ENCODE measurements around the gene ARRDC4.
A peak's percentile ranks its signal among the peaks of the same experiment; 100 is the strongest.

Gene ARRDC4

DNA sequence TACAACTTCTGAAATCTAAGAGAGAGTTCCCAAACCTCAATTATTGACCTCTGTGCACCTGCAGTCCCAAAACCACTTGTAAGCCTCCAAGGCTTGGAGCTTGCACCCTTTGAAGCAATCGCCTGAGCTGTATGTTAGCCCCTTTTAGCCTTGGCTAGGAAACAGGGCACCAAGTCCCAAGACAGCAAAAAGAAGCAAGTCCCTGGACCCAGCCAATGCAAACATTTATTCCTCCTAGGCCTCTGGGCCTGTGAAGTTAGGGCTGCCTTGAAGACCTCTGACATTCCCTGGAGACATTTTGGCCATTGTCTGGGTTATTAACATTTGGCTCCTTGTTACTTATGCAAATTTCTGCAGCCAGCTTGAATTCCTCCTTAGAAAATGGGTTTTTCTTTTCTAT is 26.9 kb upstream of the ARRDC4 start:
- CTCF ChIA-PET: interaction anchor here (1.0 to 1.1 kb wide), 2 partner anchors 29 to 34 kb away, joined by 3 read pairs; no protein-coding TSS in a partner anchor

DNA sequence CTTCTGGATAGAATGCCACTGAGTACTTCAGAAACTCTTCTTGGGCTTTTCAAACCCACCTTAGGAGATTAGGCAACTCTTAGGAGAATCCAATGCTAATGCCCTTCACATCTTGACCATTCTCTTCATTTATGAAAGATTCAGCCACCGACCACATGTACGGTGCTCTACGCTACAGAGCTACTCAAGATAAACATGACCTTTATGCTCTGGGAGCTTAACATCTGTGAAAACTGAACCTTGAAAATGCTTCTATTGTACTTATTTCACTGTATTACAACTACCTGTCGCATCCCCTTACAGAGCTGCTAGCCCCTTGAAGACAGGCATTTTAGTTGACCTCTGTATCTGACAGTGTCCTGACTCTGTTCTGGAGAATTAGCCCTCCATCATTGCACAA is 19.5 kb upstream of the ARRDC4 start:
- POLR2A ChIA-PET: no interaction called here
- Histone ChIP-seq H3K9me3 (ENCODE audit: control insufficient read depth, insufficient read depth, low read depth, low read length) (no peaks in the 10 kb centered on the region), H3K27ac (ENCODE audit: extremely low read depth, low read depth, low read length) (no peak overlapping the region), H3K4me3 (ENCODE audit: low read depth, low read length) (no peak overlapping the region), H3K4me1 (ENCODE audit: control insufficient read depth, insufficient read depth, low read length) (no peaks in the 10 kb centered on the region), H3K36me3 (ENCODE audit: control insufficient read depth in 2 of 2, insufficient read depth in 1 of 2, low read length in 2 of 2) (no peaks in the 10 kb centered on the region)
- CTCF ChIA-PET: no interaction called here
- TF ChIP-seq, protein P1, sequence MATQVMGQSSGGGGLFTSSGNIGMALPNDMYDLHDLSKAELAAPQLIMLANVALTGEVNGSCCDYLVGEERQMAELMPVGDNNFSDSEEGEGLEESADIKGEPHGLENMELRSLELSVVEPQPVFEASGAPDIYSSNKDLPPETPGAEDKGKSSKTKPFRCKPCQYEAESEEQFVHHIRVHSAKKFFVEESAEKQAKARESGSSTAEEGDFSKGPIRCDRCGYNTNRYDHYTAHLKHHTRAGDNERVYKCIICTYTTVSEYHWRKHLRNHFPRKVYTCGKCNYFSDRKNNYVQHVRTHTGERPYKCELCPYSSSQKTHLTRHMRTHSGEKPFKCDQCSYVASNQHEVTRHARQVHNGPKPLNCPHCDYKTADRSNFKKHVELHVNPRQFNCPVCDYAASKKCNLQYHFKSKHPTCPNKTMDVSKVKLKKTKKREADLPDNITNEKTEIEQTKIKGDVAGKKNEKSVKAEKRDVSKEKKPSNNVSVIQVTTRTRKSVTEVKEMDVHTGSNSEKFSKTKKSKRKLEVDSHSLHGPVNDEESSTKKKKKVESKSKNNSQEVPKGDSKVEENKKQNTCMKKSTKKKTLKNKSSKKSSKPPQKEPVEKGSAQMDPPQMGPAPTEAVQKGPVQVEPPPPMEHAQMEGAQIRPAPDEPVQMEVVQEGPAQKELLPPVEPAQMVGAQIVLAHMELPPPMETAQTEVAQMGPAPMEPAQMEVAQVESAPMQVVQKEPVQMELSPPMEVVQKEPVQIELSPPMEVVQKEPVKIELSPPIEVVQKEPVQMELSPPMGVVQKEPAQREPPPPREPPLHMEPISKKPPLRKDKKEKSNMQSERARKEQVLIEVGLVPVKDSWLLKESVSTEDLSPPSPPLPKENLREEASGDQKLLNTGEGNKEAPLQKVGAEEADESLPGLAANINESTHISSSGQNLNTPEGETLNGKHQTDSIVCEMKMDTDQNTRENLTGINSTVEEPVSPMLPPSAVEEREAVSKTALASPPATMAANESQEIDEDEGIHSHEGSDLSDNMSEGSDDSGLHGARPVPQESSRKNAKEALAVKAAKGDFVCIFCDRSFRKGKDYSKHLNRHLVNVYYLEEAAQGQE (tag by site-specific recombination; IDR thresholded peaks at IDR 0.05): no peak
- TF ChIP-seq ZNF596 (tag by site-specific recombination; IDR thresholded peaks at IDR 0.05) (no peak), SCRT2 (tag by site-specific recombination; IDR thresholded peaks at IDR 0.05) (0 out of 2 replicates have a peak, but pooled peaks have one; percentile 11), ZNF175 (tag by site-specific recombination; IDR thresholded peaks at IDR 0.05) (no peak), SP3 (tag by site-specific recombination; IDR thresholded peaks at IDR 0.05) (no peak)
- TF ChIP-seq, protein P2, sequence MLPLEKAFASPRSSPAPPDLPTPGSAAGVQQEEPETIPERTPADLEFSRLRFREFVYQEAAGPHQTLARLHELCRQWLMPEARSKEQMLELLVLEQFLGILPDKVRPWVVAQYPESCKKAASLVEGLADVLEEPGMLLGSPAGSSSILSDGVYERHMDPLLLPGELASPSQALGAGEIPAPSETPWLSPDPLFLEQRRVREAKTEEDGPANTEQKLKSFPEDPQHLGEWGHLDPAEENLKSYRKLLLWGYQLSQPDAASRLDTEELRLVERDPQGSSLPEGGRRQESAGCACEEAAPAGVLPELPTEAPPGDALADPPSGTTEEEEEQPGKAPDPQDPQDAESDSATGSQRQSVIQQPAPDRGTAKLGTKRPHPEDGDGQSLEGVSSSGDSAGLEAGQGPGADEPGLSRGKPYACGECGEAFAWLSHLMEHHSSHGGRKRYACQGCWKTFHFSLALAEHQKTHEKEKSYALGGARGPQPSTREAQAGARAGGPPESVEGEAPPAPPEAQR (tag by site-specific recombination; IDR thresholded peaks at IDR 0.05): no peak

More for the DNA sequence above, 26.9 kb upstream of the ARRDC4 start:
- Histone ChIP-seq H3K4me1 (ENCODE audit: control insufficient read depth, insufficient read depth, low read length) (no peaks in the 10 kb centered on the region), H3K27ac (ENCODE audit: extremely low read depth, low read depth, low read length) (no peak overlapping the region), H3K36me3 (ENCODE audit: control insufficient read depth in 2 of 2, insufficient read depth in 1 of 2, low read length in 2 of 2) (no peaks in the 10 kb centered on the region), H3K4me3 (ENCODE audit: low read depth, low read length) (no peak overlapping the region), H3K9me3 (ENCODE audit: control insufficient read depth, insufficient read depth, low read depth, low read length) (peaks cover 2% of the 10 kb centered on the region; the same call in 1 of the 2 replicates)
- TF ChIP-seq ZNF391 (tag by site-specific recombination; IDR thresholded peaks at IDR 0.05; ENCODE audit: borderline replicate concordance, low read depth) (no peak), SETDB1 (IDR thresholded peaks at IDR 0.05; ENCODE audit: insufficient read length, low read length) (peak; percentile 72), TRIM28 (IDR thresholded peaks at IDR 0.05; ENCODE audit: borderline replicate concordance, low read length) (peak; percentile 74; the same call in 1 of the 2 replicates), ZBTB48 (tag by site-specific recombination; IDR thresholded peaks at IDR 0.05) (no peak), ZNF585B (tag by site-specific recombination; IDR thresholded peaks at IDR 0.05) (peak; percentile 89)
- POLR2A ChIA-PET: no interaction called here

DNA sequence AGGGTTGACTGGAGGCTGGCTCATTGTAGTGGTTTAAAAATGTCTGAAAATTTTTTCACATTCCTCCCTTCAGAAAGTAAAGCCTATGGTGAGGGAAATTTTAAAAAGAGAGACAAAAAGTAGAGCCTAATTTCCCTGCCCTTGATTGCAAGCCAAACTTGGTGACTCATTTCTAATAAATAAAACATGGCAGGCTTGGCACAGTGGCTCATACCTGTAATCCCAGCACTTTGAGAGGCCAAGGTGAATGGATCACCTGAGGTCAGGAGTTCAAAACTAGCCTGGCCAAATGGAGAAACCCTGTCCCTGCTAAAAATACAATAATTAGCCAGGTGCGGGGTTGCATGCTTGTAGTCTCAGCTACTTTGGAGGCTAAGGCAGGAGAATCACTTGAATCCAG is 18.9 kb upstream of the ARRDC4 start:
- CTCF ChIA-PET: interaction anchor here (0.6 kb wide), 1 partner anchor 420 kb away, joined by 3 read pairs; no protein-coding TSS in a partner anchor
- Histone ChIP-seq H3K4me1 (ENCODE audit: control insufficient read depth, insufficient read depth, low read length) (no peaks in the 10 kb centered on the region), H3K9me3 (ENCODE audit: control insufficient read depth, insufficient read depth, low read depth, low read length) (no peaks in the 10 kb centered on the region), H3K36me3 (ENCODE audit: control insufficient read depth in 2 of 2, insufficient read depth in 1 of 2, low read length in 2 of 2) (no peaks in the 10 kb centered on the region), H3K27ac (ENCODE audit: extremely low read depth, low read depth, low read length) (no peak overlapping the region), H3K4me3 (ENCODE audit: low read depth, low read length) (no peak overlapping the region)
- POLR2A ChIA-PET: no interaction called here
- TF ChIP-seq, protein P3, sequence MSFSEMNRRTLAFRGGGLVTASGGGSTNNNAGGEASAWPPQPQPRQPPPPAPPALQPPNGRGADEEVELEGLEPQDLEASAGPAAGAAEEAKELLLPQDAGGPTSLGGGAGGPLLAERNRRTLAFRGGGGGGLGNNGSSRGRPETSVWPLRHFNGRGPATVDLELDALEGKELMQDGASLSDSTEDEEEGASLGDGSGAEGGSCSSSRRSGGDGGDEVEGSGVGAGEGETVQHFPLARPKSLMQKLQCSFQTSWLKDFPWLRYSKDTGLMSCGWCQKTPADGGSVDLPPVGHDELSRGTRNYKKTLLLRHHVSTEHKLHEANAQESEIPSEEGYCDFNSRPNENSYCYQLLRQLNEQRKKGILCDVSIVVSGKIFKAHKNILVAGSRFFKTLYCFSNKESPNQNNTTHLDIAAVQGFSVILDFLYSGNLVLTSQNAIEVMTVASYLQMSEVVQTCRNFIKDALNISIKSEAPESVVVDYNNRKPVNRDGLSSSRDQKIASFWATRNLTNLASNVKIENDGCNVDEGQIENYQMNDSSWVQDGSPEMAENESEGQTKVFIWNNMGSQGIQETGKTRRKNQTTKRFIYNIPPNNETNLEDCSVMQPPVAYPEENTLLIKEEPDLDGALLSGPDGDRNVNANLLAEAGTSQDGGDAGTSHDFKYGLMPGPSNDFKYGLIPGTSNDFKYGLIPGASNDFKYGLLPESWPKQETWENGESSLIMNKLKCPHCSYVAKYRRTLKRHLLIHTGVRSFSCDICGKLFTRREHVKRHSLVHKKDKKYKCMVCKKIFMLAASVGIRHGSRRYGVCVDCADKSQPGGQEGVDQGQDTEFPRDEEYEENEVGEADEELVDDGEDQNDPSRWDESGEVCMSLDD (tag by site-specific recombination; IDR thresholded peaks at IDR 0.05): no peak
- TF ChIP-seq HOXA7 (CRISPR knock-in tag; IDR thresholded peaks at IDR 0.05; ENCODE audit: borderline replicate concordance) (no peak), ZNF624 (tag by site-specific recombination; IDR thresholded peaks at IDR 0.05) (no peak), ZFP41 (tag by site-specific recombination; IDR thresholded peaks at IDR 0.05; ENCODE audit: borderline replicate concordance) (no peak), ZNF404 (tag by site-specific recombination; IDR thresholded peaks at IDR 0.05) (no peak), ZNF830 (tag by site-specific recombination; IDR thresholded peaks at IDR 0.05; ENCODE audit: low read depth) (no peak), ZNF324 (tag by site-specific recombination; IDR thresholded peaks at IDR 0.05) (no peak), ZNF174 (tag by site-specific recombination; IDR thresholded peaks at IDR 0.05) (no peak)
- TF ChIP-seq, protein P4, sequence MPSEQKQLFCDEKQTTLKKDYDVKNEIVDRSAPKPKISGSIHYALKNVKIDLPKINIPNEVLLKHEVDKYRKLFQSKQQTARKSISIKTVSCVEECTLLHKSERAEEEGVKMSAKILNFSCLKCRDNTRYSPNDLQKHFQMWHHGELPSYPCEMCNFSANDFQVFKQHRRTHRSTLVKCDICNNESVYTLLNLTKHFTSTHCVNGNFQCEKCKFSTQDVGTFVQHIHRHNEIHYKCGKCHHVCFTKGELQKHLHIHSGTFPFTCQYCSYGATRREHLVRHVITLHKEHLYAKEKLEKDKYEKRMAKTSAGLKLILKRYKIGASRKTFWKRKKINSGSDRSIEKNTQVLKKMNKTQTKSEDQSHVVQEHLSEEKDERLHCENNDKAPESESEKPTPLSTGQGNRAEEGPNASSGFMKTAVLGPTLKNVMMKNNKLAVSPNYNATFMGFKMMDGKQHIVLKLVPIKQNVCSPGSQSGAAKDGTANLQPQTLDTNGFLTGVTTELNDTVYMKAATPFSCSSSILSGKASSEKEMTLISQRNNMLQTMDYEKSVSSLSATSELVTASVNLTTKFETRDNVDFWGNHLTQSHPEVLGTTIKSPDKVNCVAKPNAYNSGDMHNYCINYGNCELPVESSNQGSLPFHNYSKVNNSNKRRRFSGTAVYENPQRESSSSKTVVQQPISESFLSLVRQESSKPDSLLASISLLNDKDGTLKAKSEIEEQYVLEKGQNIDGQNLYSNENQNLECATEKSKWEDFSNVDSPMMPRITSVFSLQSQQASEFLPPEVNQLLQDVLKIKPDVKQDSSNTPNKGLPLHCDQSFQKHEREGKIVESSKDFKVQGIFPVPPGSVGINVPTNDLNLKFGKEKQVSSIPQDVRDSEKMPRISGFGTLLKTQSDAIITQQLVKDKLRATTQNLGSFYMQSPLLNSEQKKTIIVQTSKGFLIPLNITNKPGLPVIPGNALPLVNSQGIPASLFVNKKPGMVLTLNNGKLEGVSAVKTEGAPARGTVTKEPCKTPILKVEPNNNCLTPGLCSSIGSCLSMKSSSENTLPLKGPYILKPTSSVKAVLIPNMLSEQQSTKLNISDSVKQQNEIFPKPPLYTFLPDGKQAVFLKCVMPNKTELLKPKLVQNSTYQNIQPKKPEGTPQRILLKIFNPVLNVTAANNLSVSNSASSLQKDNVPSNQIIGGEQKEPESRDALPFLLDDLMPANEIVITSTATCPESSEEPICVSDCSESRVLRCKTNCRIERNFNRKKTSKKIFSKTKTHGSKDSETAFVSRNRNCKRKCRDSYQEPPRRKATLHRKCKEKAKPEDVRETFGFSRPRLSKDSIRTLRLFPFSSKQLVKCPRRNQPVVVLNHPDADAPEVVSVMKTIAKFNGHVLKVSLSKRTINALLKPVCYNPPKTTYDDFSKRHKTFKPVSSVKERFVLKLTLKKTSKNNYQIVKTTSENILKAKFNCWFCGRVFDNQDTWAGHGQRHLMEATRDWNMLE (tag by site-specific recombination; conservative IDR thresholded peaks at IDR 0.05; ENCODE audit: low read depth): no peak
